Astrocyte of the cerebellum (primary cell): Measurements from ENCODE around the gene KCNC1.

Experiments used
- DNase-seq: peaks from one replicate; pipeline ENCODE4 v3.0.0-alpha.2; 2011; ENCODE audit warnings: low read depth
- H3K4me3 ChIP-seq: 2 replicates; pipeline ENCODE4 v1.5.1; 2011; ENCODE audit warnings: mild to moderate bottlenecking, low read depth, low read length, moderate library complexity
- in situ Hi-C: cut with HindIII; loops from 2 replicates; pipeline ENCODE4 v1.10.0; 2017; ENCODE audit warnings: low sequenced_read_pairs
- TF ChIP-seq, protein P1 (sequence below): IDR thresholded peaks from 2 replicates; pipeline ENCODE4 v1.5.1; 2012; ENCODE audit warnings: low read length, low read depth, moderate library complexity, mild to moderate bottlenecking; ENCODE audit errors: missing control alignments

The KCNC1 gene

DNA sequence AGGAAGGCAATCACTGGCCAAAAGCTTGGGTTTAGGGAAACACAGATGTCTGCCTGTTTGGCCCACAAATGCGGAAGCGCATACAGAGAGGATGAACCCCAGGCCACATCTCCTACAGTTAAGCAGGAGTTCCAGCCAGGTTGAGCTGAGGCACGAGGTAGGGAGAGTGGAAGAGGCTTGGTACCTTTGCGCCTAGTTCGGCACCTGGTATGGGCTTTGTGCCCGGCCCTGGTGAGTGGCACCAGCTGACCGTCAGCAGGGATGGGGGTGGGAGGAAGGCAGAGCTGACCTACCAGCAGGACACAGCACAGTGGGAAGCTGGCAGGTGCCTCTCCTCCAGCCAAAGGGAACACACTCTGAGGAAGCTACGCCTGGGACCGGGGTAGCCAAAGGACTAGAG is 57.6 kb downstream of the KCNC1 start:
- no peak for DNase-seq
- TF ChIP-seq, protein P1, sequence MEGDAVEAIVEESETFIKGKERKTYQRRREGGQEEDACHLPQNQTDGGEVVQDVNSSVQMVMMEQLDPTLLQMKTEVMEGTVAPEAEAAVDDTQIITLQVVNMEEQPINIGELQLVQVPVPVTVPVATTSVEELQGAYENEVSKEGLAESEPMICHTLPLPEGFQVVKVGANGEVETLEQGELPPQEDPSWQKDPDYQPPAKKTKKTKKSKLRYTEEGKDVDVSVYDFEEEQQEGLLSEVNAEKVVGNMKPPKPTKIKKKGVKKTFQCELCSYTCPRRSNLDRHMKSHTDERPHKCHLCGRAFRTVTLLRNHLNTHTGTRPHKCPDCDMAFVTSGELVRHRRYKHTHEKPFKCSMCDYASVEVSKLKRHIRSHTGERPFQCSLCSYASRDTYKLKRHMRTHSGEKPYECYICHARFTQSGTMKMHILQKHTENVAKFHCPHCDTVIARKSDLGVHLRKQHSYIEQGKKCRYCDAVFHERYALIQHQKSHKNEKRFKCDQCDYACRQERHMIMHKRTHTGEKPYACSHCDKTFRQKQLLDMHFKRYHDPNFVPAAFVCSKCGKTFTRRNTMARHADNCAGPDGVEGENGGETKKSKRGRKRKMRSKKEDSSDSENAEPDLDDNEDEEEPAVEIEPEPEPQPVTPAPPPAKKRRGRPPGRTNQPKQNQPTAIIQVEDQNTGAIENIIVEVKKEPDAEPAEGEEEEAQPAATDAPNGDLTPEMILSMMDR, result no peak
- H3K4me3 ChIP-seq, result no peak overlapping the region
- in situ Hi-C loops, result no loop called here

DNA sequence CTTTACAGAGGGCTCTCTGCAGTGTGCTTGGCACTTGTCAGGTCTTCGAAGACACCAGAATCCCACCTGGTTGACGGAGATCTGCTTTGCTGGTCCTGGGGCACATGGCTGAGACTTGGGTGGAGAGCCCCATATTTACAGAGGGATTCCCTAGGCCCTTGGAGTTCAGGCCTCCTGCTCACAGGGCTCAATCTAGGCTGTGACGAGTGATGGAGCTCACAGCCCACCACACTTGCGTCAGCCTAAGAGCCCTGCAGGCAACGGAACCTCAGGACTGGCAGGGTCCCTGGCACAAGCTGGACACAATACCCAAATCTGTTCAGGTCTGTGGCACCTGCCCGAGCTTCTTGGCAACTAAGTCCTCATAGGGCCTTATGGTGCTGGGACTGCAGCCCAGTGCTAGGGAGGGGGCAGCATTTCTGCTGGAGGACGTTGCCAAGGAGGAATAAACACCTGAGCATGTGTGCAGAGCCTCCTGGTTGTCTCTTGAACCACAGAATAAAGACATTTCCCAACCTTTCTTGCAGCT is 59.1 kb downstream of the KCNC1 start:
- TF ChIP-seq, protein P1, result no peak
- H3K4me3 ChIP-seq, result no peak overlapping the region
- in situ Hi-C loops, result no loop called here
- DNase-seq, result no peak

DNA sequence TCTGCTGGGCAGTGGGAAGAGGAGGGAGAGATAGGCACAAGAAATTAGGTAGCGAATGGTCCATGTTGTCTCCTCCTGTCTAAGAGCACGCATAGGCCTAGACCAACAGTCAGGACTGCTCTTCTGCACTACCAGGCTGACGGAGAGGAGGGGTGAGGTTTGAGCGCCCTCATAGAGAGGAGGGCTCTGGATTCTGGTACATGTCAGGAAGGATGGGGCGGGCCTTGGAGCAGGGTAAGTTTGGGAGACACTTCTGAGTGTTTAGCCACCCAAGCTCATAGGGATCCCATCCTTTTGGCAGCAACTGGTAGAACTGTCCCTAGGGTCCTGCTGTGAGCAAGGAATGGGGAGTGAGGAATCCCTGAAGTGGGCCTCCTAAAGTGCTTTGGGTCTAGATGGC is 60.4 kb downstream of the KCNC1 start:
- no peak overlapping the region for H3K4me3 ChIP-seq
- TF ChIP-seq, protein P1, result no peak
- no peak for DNase-seq
- in situ Hi-C loops, result no loop called here

DNA sequence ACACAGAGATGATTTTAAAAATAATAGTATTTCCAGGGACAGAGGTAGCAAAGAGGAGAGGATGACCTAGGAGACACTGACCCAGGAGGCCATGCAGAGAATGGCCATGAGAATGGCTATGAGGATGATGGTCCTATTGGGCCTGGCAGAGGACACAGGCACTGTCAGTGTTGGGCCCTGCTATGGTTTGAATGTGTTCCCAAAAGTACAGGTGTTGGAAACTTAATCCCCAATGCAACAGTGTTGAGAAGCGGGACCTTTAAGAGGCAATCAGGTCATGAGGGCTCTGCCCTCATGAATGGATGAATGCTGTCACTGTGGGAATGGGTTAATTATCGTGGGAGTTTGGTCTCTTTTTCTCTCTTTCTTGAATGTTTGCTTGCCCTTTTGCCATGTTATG is 61.6 kb downstream of the KCNC1 start:
- H3K4me3 ChIP-seq, result no peak overlapping the region
- DNase-seq, result no peak
- in situ Hi-C loops, result no loop called here
- TF ChIP-seq, protein P1, result no peak

DNA sequence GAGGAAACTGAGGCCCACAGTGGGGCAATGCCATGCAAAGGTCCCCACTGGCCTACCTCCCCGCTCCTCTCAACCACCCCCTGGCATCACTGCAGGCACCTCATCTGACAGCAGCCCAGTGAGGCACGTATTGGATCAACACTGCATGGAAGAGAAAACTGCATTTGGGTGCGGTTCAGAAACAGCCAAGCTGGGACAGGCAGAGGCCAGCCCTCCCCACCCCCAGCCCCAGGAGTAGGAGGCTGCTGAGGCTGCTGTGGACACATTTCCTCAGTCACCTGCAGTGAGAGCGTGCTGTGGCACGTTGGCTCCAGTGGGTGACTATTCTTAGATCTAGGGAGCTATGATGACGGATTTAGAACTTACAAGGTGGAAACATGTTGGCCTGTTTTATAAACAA is 63.7 kb downstream of the KCNC1 start:
- in situ Hi-C loops, result no loop called here
- TF ChIP-seq, protein P1, result no peak
- no peak overlapping the region for H3K4me3 ChIP-seq
- no peak for DNase-seq

DNA sequence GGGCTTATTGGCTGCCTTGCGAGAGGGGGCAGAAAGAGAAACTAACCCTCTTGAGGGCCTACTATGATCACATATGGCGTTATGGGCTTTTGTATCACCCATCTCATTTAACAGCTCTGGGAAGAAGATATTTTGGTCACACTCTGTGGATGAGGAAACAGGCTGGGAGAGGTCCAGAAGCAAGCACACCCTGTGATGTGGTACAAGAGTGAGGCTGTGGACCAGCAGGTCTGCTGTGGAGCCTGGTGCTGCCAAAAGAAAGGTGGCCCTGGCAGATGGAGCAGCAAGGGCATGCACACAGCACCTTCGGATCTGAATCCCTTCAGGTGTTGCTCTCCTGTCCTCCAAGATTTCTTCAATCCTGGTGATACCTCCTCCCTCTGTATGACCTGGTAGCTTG is 64.1 kb downstream of the KCNC1 start:
- DNase-seq, result no peak
- TF ChIP-seq, protein P1, result no peak
- in situ Hi-C loops, result no loop called here
- H3K4me3 ChIP-seq, result no peak overlapping the region

DNA sequence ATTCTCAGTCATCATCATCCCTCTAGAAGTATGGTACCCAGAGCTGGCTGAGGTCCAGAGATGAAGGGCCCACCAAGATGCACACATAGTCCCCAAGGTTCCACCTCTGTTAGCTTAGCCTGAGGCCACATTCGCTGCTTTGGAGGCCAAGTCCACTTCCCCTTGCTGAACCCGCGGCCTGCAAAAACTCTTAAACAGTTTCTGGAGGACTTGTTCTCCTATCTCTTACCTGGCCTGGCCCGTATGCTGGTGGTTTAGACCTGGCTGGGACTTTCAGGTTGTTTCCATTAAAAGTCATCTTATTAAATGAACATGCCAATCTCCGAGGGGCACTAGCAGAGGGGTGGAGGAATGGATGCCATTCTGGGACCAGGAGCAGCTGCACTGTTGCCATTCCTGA is 64.6 kb downstream of the KCNC1 start:
- no peak overlapping the region for H3K4me3 ChIP-seq
- in situ Hi-C loops, result no loop called here
- DNase-seq, result no peak
- TF ChIP-seq, protein P1, result no peak
